ENCODE results near the gene TMEM135. TPM values are rescaled to one million over a fixed set of nuclear protein-coding genes. Genes with fewer than 3 reads are reported as not detected.

Gene TMEM135
- polyA plus RNA-seq, 1 of the 3 experiments (the other 2 are of a cell fraction) = 3.0 TPM

- WGBS (ENCODE audit: low lambda C conversion rate) = 88% methylated on average over 12 of the region's 12 CpGs
- no peak overlapping the region for H3K27ac ChIP-seq (ENCODE audit: low read depth in 2 of 2, low read length in 1 of 2)
- H4K20me1 ChIP-seq (ENCODE audit: insufficient read depth) = no peaks in the 10 kb centered on the region
- no peaks in the 10 kb centered on the region for H3K27me3 ChIP-seq (ENCODE audit: insufficient read depth)
- no peak for TF ChIP-seq RCOR1 (IDR thresholded peaks at IDR 0.05; ENCODE audit: low read length)
- TF ChIP-seq SIN3A (IDR thresholded peaks at IDR 0.05; ENCODE audit: borderline replicate concordance, low read depth, low read length) = no peak
- TF ChIP-seq RXRA (IDR thresholded peaks at IDR 0.05; ENCODE audit: borderline replicate concordance, low read depth) = no peak
- TF ChIP-seq, protein P1, sequence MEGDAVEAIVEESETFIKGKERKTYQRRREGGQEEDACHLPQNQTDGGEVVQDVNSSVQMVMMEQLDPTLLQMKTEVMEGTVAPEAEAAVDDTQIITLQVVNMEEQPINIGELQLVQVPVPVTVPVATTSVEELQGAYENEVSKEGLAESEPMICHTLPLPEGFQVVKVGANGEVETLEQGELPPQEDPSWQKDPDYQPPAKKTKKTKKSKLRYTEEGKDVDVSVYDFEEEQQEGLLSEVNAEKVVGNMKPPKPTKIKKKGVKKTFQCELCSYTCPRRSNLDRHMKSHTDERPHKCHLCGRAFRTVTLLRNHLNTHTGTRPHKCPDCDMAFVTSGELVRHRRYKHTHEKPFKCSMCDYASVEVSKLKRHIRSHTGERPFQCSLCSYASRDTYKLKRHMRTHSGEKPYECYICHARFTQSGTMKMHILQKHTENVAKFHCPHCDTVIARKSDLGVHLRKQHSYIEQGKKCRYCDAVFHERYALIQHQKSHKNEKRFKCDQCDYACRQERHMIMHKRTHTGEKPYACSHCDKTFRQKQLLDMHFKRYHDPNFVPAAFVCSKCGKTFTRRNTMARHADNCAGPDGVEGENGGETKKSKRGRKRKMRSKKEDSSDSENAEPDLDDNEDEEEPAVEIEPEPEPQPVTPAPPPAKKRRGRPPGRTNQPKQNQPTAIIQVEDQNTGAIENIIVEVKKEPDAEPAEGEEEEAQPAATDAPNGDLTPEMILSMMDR (IDR thresholded peaks at IDR 0.05) = no peak
- no peak for TF ChIP-seq EZH2phosphoT487 (IDR thresholded peaks at IDR 0.05; ENCODE audit: borderline replicate concordance, low read depth)
- TF ChIP-seq POLR2AphosphoS5 (IDR thresholded peaks at IDR 0.05; ENCODE audit: low read depth, low read length) = no peak
- DNase-seq = no peak
- H3K4me2 ChIP-seq = no peak overlapping the region
- H3K36me3 ChIP-seq (replicated peaks in 1 of 2; ENCODE audit: control insufficient read depth in 1 of 2, insufficient read depth in 2 of 2, low read length in 1 of 2) = no peaks in the 10 kb centered on the region
- H3K9me3 ChIP-seq = no peaks in the 10 kb centered on the region
- no peak overlapping the region for H2AFZ ChIP-seq (ENCODE audit: low read depth)
- H3K4me3 ChIP-seq (ENCODE audit: low read depth in 2 of 2, low read length in 1 of 2) = no peak overlapping the region
- H3K9ac ChIP-seq = no peak overlapping the region
- no peaks in the 10 kb centered on the region for H3F3A ChIP-seq (replicated peaks; ENCODE audit: insufficient read depth)
- ChIA-PET POLR2A (no interaction called here), CTCF (no interaction called here)
- peaks cover 7 to 13% of the 10 kb centered on the region in 2 experiments; a peak in 3 of 4 replicates for H3K4me1 ChIP-seq (ENCODE audit: control insufficient read depth in 1 of 2, insufficient read depth in 2 of 2, low read depth in 1 of 2, low read length in 1 of 2)
- no peaks in the 10 kb centered on the region for H3K9me2 ChIP-seq
- H3K79me2 ChIP-seq (ENCODE audit: insufficient read depth) = peaks cover 23% of the 10 kb centered on the region; the same call in 1 of the 2 replicates
These were observed 1.7 kb upstream of the TMEM135 start for GRCh38 chr11:87035976-87036583.

- Histone ChIP-seq H3K4me3 (ENCODE audit: low read depth in 2 of 2, low read length in 1 of 2) (peak overlapping the region; percentile 93 to 94), H3K36me3 (replicated peaks in 1 of 2; ENCODE audit: control insufficient read depth in 1 of 2, insufficient read depth in 2 of 2, low read length in 1 of 2) (no peaks in the 10 kb centered on the region), H3F3A (replicated peaks; ENCODE audit: insufficient read depth) (no peaks in the 10 kb centered on the region), H3K4me2 (peak overlapping the region; percentile 83), H3K4me1 (ENCODE audit: control insufficient read depth in 1 of 2, insufficient read depth in 2 of 2, low read depth in 1 of 2, low read length in 1 of 2) (peaks cover 7 to 13% of the 10 kb centered on the region in 2 experiments; a peak in 3 of 4 replicates), H3K9me2 (no peaks in the 10 kb centered on the region), H3K9me3 (no peaks in the 10 kb centered on the region), H3K79me2 (ENCODE audit: insufficient read depth) (peaks cover 28% of the 10 kb centered on the region; the same call in 1 of the 2 replicates), H3K27ac (ENCODE audit: low read depth in 2 of 2, low read length in 1 of 2) (peak overlapping the region; percentile 43 to 82; a peak in 3 of 4 replicates), H2AFZ (ENCODE audit: low read depth) (peak overlapping the region; percentile 73), H3K27me3 (ENCODE audit: insufficient read depth) (no peaks in the 10 kb centered on the region), H4K20me1 (ENCODE audit: insufficient read depth) (no peaks in the 10 kb centered on the region), H3K9ac (peak overlapping the region; percentile 74)
- no peak for DNase-seq
- POLR2A ChIA-PET = no interaction called here
- 54% methylated on average over 10 of the region's 10 CpGs for WGBS (ENCODE audit: low lambda C conversion rate)
- TF ChIP-seq MEF2A (IDR thresholded peaks at IDR 0.05; ENCODE audit: borderline replicate concordance, low read depth) (no peak), NRF1 (IDR thresholded peaks at IDR 0.05; ENCODE audit: low read depth, low read length) (no peak), TCF12 (IDR thresholded peaks at IDR 0.05) (no peak), RAD21 (IDR thresholded peaks at IDR 0.05; ENCODE audit: low read length) (no peak), EP300 (IDR thresholded peaks at IDR 0.05; ENCODE audit: borderline replicate concordance in 1 of 2, low read depth in 1 of 2, low read length in 1 of 2) (no peak), FOSL2 (IDR thresholded peaks at IDR 0.05; ENCODE audit: borderline replicate concordance, low read depth) (no peak), FOXJ3 (CRISPR knock-in tag; IDR thresholded peaks at IDR 0.05) (no peak), POLR2AphosphoS5 (IDR thresholded peaks at IDR 0.05; ENCODE audit: low read depth, low read length) (no peak), USF2 (IDR thresholded peaks at IDR 0.05; ENCODE audit: borderline replicate concordance, low read depth, low read length) (no peak)
- TF ChIP-seq, protein P2, sequence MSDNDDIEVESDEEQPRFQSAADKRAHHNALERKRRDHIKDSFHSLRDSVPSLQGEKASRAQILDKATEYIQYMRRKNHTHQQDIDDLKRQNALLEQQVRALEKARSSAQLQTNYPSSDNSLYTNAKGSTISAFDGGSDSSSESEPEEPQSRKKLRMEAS (IDR thresholded peaks at IDR 0.05; ENCODE audit: low read depth) = no peak
- TF ChIP-seq, protein P1 (IDR thresholded peaks at IDR 0.05) = no peak
- CTCF ChIA-PET = interaction anchor here (1.0 to 1.7 kb wide), 4 partner anchors 31 to 98 kb away, joined by 3 to 5 read pairs (median 4); no protein-coding TSS in a partner anchor
These were observed 831 bp upstream of the TMEM135 start for GRCh38 chr11:87036756-87037449.

Data from SK-N-SH (cell line).